SK-N-SH treated with all-trans-retinoic acid at 6 μM for 48 hours (cell line): Measurements from ENCODE around the gene GPR31.

Experiments used
- ATAC-seq: fragments of 200-7000 bp; cut with Tn5 transposase; 3 replicates; pipeline ENCODE4 v1.9.1; 2020; ENCODE audit warnings: mild to moderate bottlenecking, moderate library complexity
- ARNTL ChIP-seq: fragments of 450-650 bp; formaldehyde crosslinking; IDR thresholded peaks from 2 replicates; pipeline ENCODE4 v1.5.0; 2020; ENCODE audit warnings: low read depth, mild to moderate bottlenecking, moderate library complexity, borderline replicate concordance
- BACH2 ChIP-seq: fragments of 250-450 bp; sonication (Bioruptor Pico); IDR thresholded peaks from 2 replicates; pipeline ENCODE4 v1.9.0; 2021; ENCODE audit warnings: mild to moderate bottlenecking, borderline replicate concordance
- CREB5 ChIP-seq: fragments of 250-450 bp; sonication (Bioruptor Pico); IDR thresholded peaks from 2 replicates; pipeline ENCODE4 v1.5.1; 2020; ENCODE audit warnings: low read depth, mild to moderate bottlenecking, moderate library complexity
- CSDC2 ChIP-seq: fragments of 250-450 bp; sonication (Bioruptor Pico); IDR thresholded peaks from 2 replicates; pipeline ENCODE4 v1.5.0; 2020; ENCODE audit warnings: mild to moderate bottlenecking, moderate library complexity
- CSRNP3 ChIP-seq: fragments of 250-450 bp; sonication (Bioruptor Pico); IDR thresholded peaks from 2 replicates; pipeline ENCODE4 v1.5.1; 2021; ENCODE audit warnings: mild to moderate bottlenecking, moderate library complexity
- ESRRG ChIP-seq: fragments of 250-450 bp; sonication (Bioruptor Pico); IDR thresholded peaks from 2 replicates; pipeline ENCODE4 v1.6.1; 2021; ENCODE audit warnings: mild to moderate bottlenecking
- GLIS3 ChIP-seq: fragments of 250-450 bp; sonication (Bioruptor Pico); IDR thresholded peaks from 2 replicates; pipeline ENCODE4 v1.5.0; 2020; ENCODE audit warnings: mild to moderate bottlenecking, moderate library complexity
- ISL1 ChIP-seq: fragments of 250-450 bp; sonication (Bioruptor Pico); IDR thresholded peaks from 2 replicates; pipeline ENCODE4 v2.1.2; 2022; ENCODE audit warnings: mild to moderate bottlenecking, moderate library complexity
- OSR1 ChIP-seq: fragments of 250-450 bp; sonication (Bioruptor Pico); IDR thresholded peaks from 2 replicates; pipeline ENCODE4 v1.8.0; 2022; ENCODE audit warnings: moderate library complexity, mild to moderate bottlenecking, inconsistent platforms
- PATZ1 ChIP-seq: fragments of 250-450 bp; sonication (Bioruptor Pico); IDR thresholded peaks from 2 replicates; pipeline ENCODE4 v1.8.0; 2020; ENCODE audit warnings: mild to moderate bottlenecking, moderate library complexity, borderline replicate concordance
- POU6F1 ChIP-seq: fragments of 250-450 bp; sonication (Bioruptor Pico); IDR thresholded peaks from 2 replicates; pipeline ENCODE4 v1.8.0; 2021; ENCODE audit warnings: low read depth, mild to moderate bottlenecking, moderate library complexity, borderline replicate concordance
- PPARA ChIP-seq: fragments of 250-450 bp; sonication (Bioruptor Pico); IDR thresholded peaks from 2 replicates; pipeline ENCODE4 v1.5.0; 2020; ENCODE audit warnings: mild to moderate bottlenecking, borderline replicate concordance
- RARB ChIP-seq: fragments of 250-450 bp; sonication (Bioruptor Pico); IDR thresholded peaks from 2 replicates; pipeline ENCODE4 v1.8.0; 2021; ENCODE audit warnings: mild to moderate bottlenecking, moderate library complexity
- SNAI2 ChIP-seq: fragments of 250-450 bp; sonication (Bioruptor Pico); IDR thresholded peaks from 2 replicates; pipeline ENCODE4 v1.5.0; 2020; ENCODE audit warnings: mild to moderate bottlenecking, moderate library complexity
- TCF4 ChIP-seq: fragments of 250-450 bp; sonication (Bioruptor Pico); IDR thresholded peaks from 2 replicates; pipeline ENCODE4 v1.8.0; 2021; ENCODE audit warnings: mild to moderate bottlenecking, moderate library complexity, borderline replicate concordance
- TOX ChIP-seq: fragments of 250-450 bp; sonication (Bioruptor Pico); IDR thresholded peaks from 2 replicates; pipeline ENCODE4 v1.8.0; 2021; ENCODE audit warnings: mild to moderate bottlenecking, moderate library complexity, borderline replicate concordance
- TSHZ2 ChIP-seq: fragments of 250-450 bp; sonication (Bioruptor Pico); IDR thresholded peaks from 2 replicates; pipeline ENCODE4 v1.5.0; 2020; ENCODE audit warnings: mild to moderate bottlenecking, moderate library complexity
- ZFP3 ChIP-seq: fragments of 250-450 bp; sonication (Bioruptor Pico); IDR thresholded peaks from 2 replicates; pipeline ENCODE4 v1.5.0; 2020; ENCODE audit warnings: mild to moderate bottlenecking, moderate library complexity
- ZNF565 ChIP-seq: fragments of 450-650 bp; formaldehyde crosslinking; conservative IDR thresholded peaks from 2 replicates; pipeline ENCODE4 v1.5.0; 2020; ENCODE audit warnings: low read depth, mild to moderate bottlenecking, moderate library complexity
- ZNF8 ChIP-seq: fragments of 450-650 bp; formaldehyde crosslinking; IDR thresholded peaks from 2 replicates; pipeline ENCODE4 v1.5.0; 2020; ENCODE audit warnings: mild to moderate bottlenecking, moderate library complexity

Gene GPR31

GRCh38 chr6:167120583-167120903, 37.2 kb downstream of the GPR31 start:
- ATAC-seq = no peak
- no peak for TF ChIP-seq TCF4
- TF ChIP-seq ARNTL (CRISPR knock-in tag) = no peak
- no peak for TF ChIP-seq ZNF565
- TF ChIP-seq ZFP3 (CRISPR knock-in tag) = no peak
- no peak for TF ChIP-seq ISL1 (CRISPR knock-in tag)
- TF ChIP-seq POU6F1 (CRISPR knock-in tag) = no peak
- no peak for TF ChIP-seq RARB (CRISPR knock-in tag)
- TF ChIP-seq PATZ1 (CRISPR knock-in tag) = no peak
- TF ChIP-seq ESRRG (CRISPR knock-in tag) = no peak
- no peak for TF ChIP-seq GLIS3
- TF ChIP-seq ZNF8 = no peak
- no peak for TF ChIP-seq CSDC2 (CRISPR knock-in tag)
- no peak for TF ChIP-seq SNAI2 (CRISPR knock-in tag)
- TF ChIP-seq CREB5 = no peak
- TF ChIP-seq OSR1 = no peak
- TF ChIP-seq TOX = no peak
- TF ChIP-seq TSHZ2 (CRISPR knock-in tag) = no peak

- no peak for ATAC-seq
These were observed 37.9 kb downstream of the GPR31 start for GRCh38 chr6:167119670-167120582.

GRCh38 chr6:167118839-167119238, 38.9 kb downstream of the GPR31 start:
- ATAC-seq = no peak
- TF ChIP-seq OSR1 (no peak), CSDC2 (CRISPR knock-in tag) (no peak), CSRNP3 (no peak), ESRRG (CRISPR knock-in tag) (no peak), TSHZ2 (CRISPR knock-in tag) (no peak), PPARA (CRISPR knock-in tag) (no peak), ARNTL (CRISPR knock-in tag) (no peak), BACH2 (CRISPR knock-in tag) (no peak), POU6F1 (CRISPR knock-in tag) (no peak), ZNF565 (no peak), CREB5 (no peak), RARB (CRISPR knock-in tag) (no peak), ZFP3 (CRISPR knock-in tag) (no peak), TCF4 (no peak)

More at GRCh38 chr6:167119670-167120582, 37.9 kb downstream of the GPR31 start:
- TF ChIP-seq BACH2 (CRISPR knock-in tag) = no peak
- TF ChIP-seq TOX = no peak
- no peak for TF ChIP-seq PPARA (CRISPR knock-in tag)
- no peak for TF ChIP-seq ZFP3 (CRISPR knock-in tag)
- TF ChIP-seq, all 23 proteins: peak for 0
